GM06990 (cell line): ENCODE measurements around the gene HDLBP.

Experiments used
- DNase-seq: peaks from one replicate; pipeline ENCODE4 v3.0.0-alpha.2; 2011; ENCODE audit not compliant: insufficient read length; ENCODE audit errors: extremely low read depth
- H3K27me3 ChIP-seq: replicated peaks from 2 replicates; pipeline ENCODE4 v1.6.0; 2011; ENCODE audit warnings: low read length; ENCODE audit not compliant: control insufficient read depth, insufficient read depth
- H3K36me3 ChIP-seq: 2 replicates; pipeline ENCODE4 v1.5.1; 2011; ENCODE audit warnings: low read length; ENCODE audit not compliant: control insufficient read depth, insufficient read depth
- H3K4me3 ChIP-seq: replicated peaks from 2 replicates; pipeline ENCODE4 v1.5.1; 2011; ENCODE audit warnings: low read depth, mild to moderate bottlenecking, control low read depth, low read length
- TF ChIP-seq, protein P1 (sequence below): IDR thresholded peaks from 2 replicates; pipeline ENCODE4 v1.5.1; 2011; ENCODE audit warnings: low read length, control low read depth, mild to moderate bottlenecking, inconsistent platforms; ENCODE audit not compliant: insufficient read depth, poor library complexity, severe bottlenecking

The HDLBP gene

DNA sequence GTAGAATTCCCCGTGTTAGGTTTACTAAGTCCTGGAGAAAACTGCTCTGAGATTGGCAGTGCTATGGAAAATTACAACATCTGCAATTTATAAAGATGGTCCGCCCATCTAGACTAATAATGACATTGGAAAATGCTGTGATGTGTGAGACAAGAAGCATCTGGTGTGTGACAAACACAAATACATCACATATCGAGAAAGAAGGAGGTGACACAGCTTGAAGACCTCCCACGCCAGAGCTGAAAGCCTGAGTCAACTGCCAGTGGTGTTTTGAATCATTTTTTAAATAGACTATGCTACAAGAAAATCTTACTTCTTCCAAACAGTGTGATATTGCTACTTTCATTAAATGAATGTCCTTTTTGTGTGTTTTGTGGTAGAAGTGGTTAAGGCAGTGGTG lies 135.6 kb downstream of the HDLBP start:
- TF ChIP-seq, protein P1, sequence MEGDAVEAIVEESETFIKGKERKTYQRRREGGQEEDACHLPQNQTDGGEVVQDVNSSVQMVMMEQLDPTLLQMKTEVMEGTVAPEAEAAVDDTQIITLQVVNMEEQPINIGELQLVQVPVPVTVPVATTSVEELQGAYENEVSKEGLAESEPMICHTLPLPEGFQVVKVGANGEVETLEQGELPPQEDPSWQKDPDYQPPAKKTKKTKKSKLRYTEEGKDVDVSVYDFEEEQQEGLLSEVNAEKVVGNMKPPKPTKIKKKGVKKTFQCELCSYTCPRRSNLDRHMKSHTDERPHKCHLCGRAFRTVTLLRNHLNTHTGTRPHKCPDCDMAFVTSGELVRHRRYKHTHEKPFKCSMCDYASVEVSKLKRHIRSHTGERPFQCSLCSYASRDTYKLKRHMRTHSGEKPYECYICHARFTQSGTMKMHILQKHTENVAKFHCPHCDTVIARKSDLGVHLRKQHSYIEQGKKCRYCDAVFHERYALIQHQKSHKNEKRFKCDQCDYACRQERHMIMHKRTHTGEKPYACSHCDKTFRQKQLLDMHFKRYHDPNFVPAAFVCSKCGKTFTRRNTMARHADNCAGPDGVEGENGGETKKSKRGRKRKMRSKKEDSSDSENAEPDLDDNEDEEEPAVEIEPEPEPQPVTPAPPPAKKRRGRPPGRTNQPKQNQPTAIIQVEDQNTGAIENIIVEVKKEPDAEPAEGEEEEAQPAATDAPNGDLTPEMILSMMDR: no peak
- peaks cover 15% of the 10 kb centered on the region for H3K36me3 ChIP-seq
- DNase-seq: no peak
- no peak overlapping the region for H3K4me3 ChIP-seq
- no peaks in the 10 kb centered on the region for H3K27me3 ChIP-seq

DNA sequence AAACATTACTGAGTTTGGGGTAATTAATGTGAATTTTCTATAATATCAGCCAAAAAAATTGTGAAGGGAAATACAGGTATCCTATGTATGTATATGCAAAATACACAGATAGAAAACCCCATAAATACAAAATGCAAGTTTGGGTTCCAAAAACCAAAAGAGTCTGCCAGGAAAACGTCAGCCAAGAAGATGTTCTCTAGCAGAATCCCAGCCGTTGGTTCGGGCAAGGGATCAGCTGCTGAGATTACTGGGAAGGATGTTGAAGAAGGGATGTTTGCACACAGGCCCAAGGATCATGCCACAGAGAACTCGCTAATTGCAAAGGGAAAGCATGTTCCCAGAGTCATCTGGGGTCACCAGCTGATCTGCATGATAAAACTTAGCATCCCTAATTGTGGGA lies 136.5 kb downstream of the HDLBP start:
- TF ChIP-seq, protein P1: no peak
- H3K36me3 ChIP-seq: peaks cover 18% of the 10 kb centered on the region
- no peaks in the 10 kb centered on the region for H3K27me3 ChIP-seq
- no peak overlapping the region for H3K4me3 ChIP-seq
- no peak for DNase-seq

DNA sequence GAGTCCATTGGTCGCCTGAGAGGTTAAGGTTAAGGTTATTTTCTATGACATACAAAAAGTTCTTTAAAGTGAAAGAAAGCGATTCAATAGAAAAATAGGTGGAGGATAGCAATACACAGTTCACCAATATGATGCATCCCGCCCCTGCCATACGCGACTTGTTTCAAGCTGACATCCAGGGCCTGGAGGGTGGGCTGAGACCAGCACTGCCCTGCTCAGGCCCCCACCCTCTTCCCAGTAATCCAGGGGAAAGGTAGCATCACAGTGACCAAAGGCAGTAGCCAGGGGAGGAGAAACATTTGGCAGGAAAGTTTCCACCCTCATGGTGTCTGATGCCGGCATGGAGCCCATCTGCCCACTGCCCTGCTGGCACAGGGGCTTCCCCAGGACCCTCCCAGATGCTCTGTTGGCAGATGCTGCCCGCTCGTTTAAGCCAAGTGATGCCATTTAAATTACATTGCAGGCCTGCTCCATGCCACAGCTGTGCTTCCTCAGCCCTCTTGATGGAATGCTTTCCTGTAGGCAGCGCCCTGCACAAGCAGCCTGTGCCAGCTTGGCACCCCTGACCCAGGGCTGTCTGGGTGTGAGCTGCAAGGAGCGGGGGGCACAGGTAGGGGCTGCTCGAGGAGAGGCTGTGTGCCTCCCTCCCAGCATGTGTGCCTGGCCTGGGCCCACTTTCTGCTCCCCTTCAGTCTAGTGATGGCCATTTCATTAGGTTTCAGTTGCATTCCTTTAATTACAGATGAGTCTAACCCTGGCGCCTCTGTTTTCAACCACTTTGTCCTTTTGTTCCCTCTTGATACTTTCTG lies 137.7 kb downstream of the HDLBP start:
- TF ChIP-seq, protein P1: no peak
- Histone ChIP-seq H3K36me3 (peaks cover 13% of the 10 kb centered on the region), H3K4me3 (no peak overlapping the region), H3K27me3 (no peaks in the 10 kb centered on the region)
- DNase-seq: no peak
